Heart left ventricle (tissue), 16 donors: Measurements from ENCODE around the gene LRBA. TPM values are rescaled to one million over a fixed set of nuclear protein-coding genes. Genes with fewer than 3 reads are reported as not detected.

ENCODE experiments used
- ATAC-seq, 4 donors: fragments of 200-7000 bp; cut with Tn5 transposase; one replicate each; pipeline ENCODE4 v1.9.1; 2020 to 2022; ENCODE audit warnings: moderate library complexity in 4 of 4, mild to moderate bottlenecking in 3 of 4, moderate number of reproducible peaks in 1 of 4
- DNase-seq, 5 donors: peaks; one replicate each; pipeline ENCODE4 v3.0.0-alpha.2; 2020
- H3K27ac ChIP-seq, 12 donors: fragments of 200-600 bp; sonication (generic) in 4 of 12; one replicate each; pipeline versions ENCODE4 v1.5.0 to v1.8.0; 2016 to 2022; ENCODE audit warnings: mild to moderate bottlenecking in 2 of 12
- H3K27me3 ChIP-seq, 9 donors: fragments of 200-600 bp; sonication (generic) in 2 of 9; one replicate each; pipeline versions ENCODE4 v1.5.1 to v1.8.0; 2016 to 2022; ENCODE audit warnings: mild to moderate bottlenecking in 3 of 9
- H3K36me3 ChIP-seq, 9 donors: fragments of 200-600 bp; sonication (generic) in 2 of 9; one replicate each; pipeline versions ENCODE4 v1.5.0 to v1.8.0; 2018 to 2022; ENCODE audit warnings: mild to moderate bottlenecking in 2 of 9
- H3K4me1 ChIP-seq, 12 donors: fragments of 200-600 bp; sonication (generic) in 4 of 12; one replicate each; pipeline versions ENCODE4 v1.5.0 to v1.8.0; 2016 to 2022; ENCODE audit warnings: mild to moderate bottlenecking in 3 of 12
- H3K4me3 ChIP-seq, 12 donors: fragments of 200-600 bp; sonication (generic) in 4 of 12; one replicate each; pipeline versions ENCODE4 v1.5.0 to v1.8.0; 2017 to 2022; ENCODE audit warnings: mild to moderate bottlenecking in 9 of 12, moderate library complexity in 4 of 12
- H3K9me3 ChIP-seq, 12 donors: fragments of 200-600 bp; sonication (generic) in 4 of 12; one replicate each; pipeline versions ENCODE4 v1.5.0 to v1.8.0; 2016 to 2022; ENCODE audit warnings: mild to moderate bottlenecking in 1 of 12
- POLR2A ChIP-seq, 2 donors: fragments of 450-650 bp; IDR thresholded peaks; one replicate each; pipeline ENCODE4 v1.6.1; 2017; ENCODE audit warnings: antibody characterized with exemption in 2 of 2, mild to moderate bottlenecking in 2 of 2, moderate library complexity in 2 of 2
- WGBS, 4 donors: extraction: QIAGEN DNeasy Blood & Tissue Kit in 2 of 4; methylation state at CpG; one replicate each; pipeline versions ENCODE4 v1.1.5 to v1.1.7; 2013 to 2018; 5-methylcytosine and 5-hydroxymethylcytosine counted together
- intact Hi-C, 10 donors: fragments of 100-400 bp; cut with DNase I; formaldehyde crosslinking; loops; one replicate each; pipeline versions ENCODE4 v1.11.1 to v1.14.2; 2022
- polyA plus RNA-seq, 2 donors: library from polyadenylated mRNA; stranded (reverse); fragments of 200-250 nt; gene quantifications; one replicate each; pipeline ENCODE4 v1.2.3, GENCODE V29; 2013
- total RNA-seq, 9 donors: library from RNA; depleted of rRNA in 2 of 9; stranded (reverse); fragments of >200 nt in 2 of 9; fragmentation: NEBNext Ultra II Directional in 3 of 9; extraction: Animal tissue kit (Norgen Biotek cat#: 25700) in 3 of 9; gene quantifications; one replicate each; pipeline versions ENCODE4 v1.1.0 to v1.2.4, GENCODE V29; 2016 to 2023
- TF ChIP-seq, protein P1 (sequence below), 12 donors: fragments of 200-600 bp; sonication (generic) in 4 of 12; IDR thresholded peaks; one replicate each; pipeline versions ENCODE4 v1.5.0 to v1.8.0; 2018 to 2022; ENCODE audit warnings: antibody characterized with exemption in 12 of 12, mild to moderate bottlenecking in 5 of 12
- donor health status: ischemic (EF 13 %, LVEDD 7.1; RV severe dilation, severe dysfunction).
- donor health status: healthy with polysubstance abuse.
- donor health status: DM: no; HTN: yes; CAD: no.
- donor health status: DM: no; HTN: no; CAD: no.
- donor health status: ischemic (EF 25% LVEDD 6.9; RV normal size, moderate dysfunction).
- donor health status: ischemic (EF 25% LVEDD 5.7; RV mildly dilated, moderate dysfunction).
- donor health status: healthy.
- donor health status: DM: yes; HTN: yes; CAD: no.
- donor health status: ischemic (EF 35%, LVEDD 5.7; RV mildly dilated, moderate dysfunction).
- donor health status: nonischemic (EF 11% LVEDD 7.7; RV severe dilation, severe dysfunction).
- donor health status: DM: yes; HTN: yes; CAD: no.
- donor health status: PGD.
- donor health status: ischemic (EF 29% LVEDD 5.4; RV normal size, mild dysfunction).
- donor health status: nonischemic (EF 23%, LVEDD 6.1; RV moderate dilation, normal function).

Gene LRBA
- total and polyA plus RNA-seq, 11 donors = 6.5 to 35.1 (median 22.6) TPM

DNA sequence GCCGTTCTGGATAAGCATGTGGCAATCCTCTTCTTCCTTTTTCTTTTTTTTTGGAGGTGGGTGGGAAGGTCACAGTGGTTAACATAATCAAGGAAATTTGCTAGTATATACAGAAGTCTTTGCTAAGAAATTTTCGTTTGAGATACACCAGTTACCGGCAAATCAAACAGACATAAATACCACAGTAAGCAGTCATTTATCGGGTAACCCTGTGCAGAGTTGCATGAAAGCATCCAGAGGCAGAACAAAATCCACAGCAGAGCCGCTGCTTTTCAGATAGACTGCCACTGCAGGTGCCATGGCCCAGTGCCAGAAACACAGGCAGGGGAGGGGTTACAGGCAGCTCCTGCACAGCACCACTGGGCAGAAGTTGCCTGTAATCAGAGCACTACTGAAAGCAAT, 612.2 kb downstream of the LRBA start:
- Histone ChIP-seq H3K36me3 (no peaks in the 10 kb centered on the region), H3K27me3 (no peaks in the 10 kb centered on the region)
- 33 to 43% (median 41%) methylated on average over 5 of the region's 5 CpGs for WGBS, 4 donors

GRCh38 chr4:150401083-150401687, 613.9 kb downstream of the LRBA start:
- TF ChIP-seq, protein P1, sequence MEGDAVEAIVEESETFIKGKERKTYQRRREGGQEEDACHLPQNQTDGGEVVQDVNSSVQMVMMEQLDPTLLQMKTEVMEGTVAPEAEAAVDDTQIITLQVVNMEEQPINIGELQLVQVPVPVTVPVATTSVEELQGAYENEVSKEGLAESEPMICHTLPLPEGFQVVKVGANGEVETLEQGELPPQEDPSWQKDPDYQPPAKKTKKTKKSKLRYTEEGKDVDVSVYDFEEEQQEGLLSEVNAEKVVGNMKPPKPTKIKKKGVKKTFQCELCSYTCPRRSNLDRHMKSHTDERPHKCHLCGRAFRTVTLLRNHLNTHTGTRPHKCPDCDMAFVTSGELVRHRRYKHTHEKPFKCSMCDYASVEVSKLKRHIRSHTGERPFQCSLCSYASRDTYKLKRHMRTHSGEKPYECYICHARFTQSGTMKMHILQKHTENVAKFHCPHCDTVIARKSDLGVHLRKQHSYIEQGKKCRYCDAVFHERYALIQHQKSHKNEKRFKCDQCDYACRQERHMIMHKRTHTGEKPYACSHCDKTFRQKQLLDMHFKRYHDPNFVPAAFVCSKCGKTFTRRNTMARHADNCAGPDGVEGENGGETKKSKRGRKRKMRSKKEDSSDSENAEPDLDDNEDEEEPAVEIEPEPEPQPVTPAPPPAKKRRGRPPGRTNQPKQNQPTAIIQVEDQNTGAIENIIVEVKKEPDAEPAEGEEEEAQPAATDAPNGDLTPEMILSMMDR (IDR thresholded peaks at IDR 0.05) = no peak
- TF ChIP-seq POLR2A (IDR thresholded peaks at IDR 0.05) = no peak
- WGBS, 4 donors = 92 to 95% (median 94%) methylated on average over 7 of the region's 7 CpGs
- no peak for ATAC-seq

More for the DNA sequence above, 612.2 kb downstream of the LRBA start:
- Histone ChIP-seq H3K9me3 (no peaks in the 10 kb centered on the region), H3K4me3 (no peak overlapping the region), H3K4me1 (peaks cover 0 to 4% (median 0%) of the 10 kb centered on the region in 12 donors), H3K27ac (no peak overlapping the region)
- intact Hi-C loops = no loop called here
- no peak for TF ChIP-seq POLR2A (IDR thresholded peaks at IDR 0.05)
- TF ChIP-seq, protein P1 (IDR thresholded peaks at IDR 0.05) = no peak
- ATAC-seq (peak; percentile 63 to 75 (median 74)), DNase-seq (peak; percentile 42 to 78 (median 68))

GRCh38 chr4:150395872-150396271, 619.2 kb downstream of the LRBA start:
- no peaks in the 10 kb centered on the region for H3K27me3 ChIP-seq
- ATAC-seq (no peak), DNase-seq (no peak)
- H3K4me3 ChIP-seq = no peak overlapping the region
- H3K9me3 ChIP-seq = peaks cover 0 to 18% (median 3%) of the 10 kb centered on the region in 12 donors
- 46 to 71% (median 48%) methylated on average over 2 of the region's 2 CpGs for WGBS, 4 donors
- H3K27ac ChIP-seq = no peak overlapping the region
- TF ChIP-seq, protein P1 (IDR thresholded peaks at IDR 0.05) = no peak
- intact Hi-C loops = no loop called here
- no peaks in the 10 kb centered on the region for H3K4me1 ChIP-seq
- no peaks in the 10 kb centered on the region for H3K36me3 ChIP-seq

More at GRCh38 chr4:150401083-150401687, 613.9 kb downstream of the LRBA start:
- Histone ChIP-seq H3K27me3 (no peaks in the 10 kb centered on the region), H3K9me3 (no peaks in the 10 kb centered on the region), H3K4me1 (peaks cover 0 to 4% (median 0%) of the 10 kb centered on the region in 12 donors), H3K27ac (no peak overlapping the region), H3K4me3 (no peak overlapping the region), H3K36me3 (no peaks in the 10 kb centered on the region)
- no peak for DNase-seq
- intact Hi-C loops = no loop called here

DNA sequence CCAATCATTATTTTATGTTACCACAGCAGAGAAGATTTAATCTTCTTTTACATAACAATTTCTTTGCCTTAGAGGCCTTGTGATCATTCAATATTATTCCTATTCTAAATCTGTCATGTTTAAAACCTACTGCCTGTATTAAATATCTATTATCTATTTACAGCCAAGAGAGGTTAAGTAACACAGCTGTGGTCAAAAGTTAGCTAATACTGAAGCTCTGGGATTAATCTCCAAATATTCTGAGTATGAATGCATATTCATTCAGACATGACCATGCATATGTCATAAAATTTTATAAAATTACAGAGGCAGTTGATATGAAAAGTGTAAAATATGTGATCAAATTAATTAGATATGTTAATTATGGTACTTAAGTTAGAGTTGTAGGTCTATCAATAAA, 621.0 kb downstream of the LRBA start:
- H3K4me3 ChIP-seq = no peak overlapping the region

More for the DNA sequence above, 621.0 kb downstream of the LRBA start:
- no peaks in the 10 kb centered on the region for H3K36me3 ChIP-seq
- intact Hi-C loops = no loop called here
- TF ChIP-seq, protein P1 (IDR thresholded peaks at IDR 0.05) = no peak
- no peak for TF ChIP-seq POLR2A (IDR thresholded peaks at IDR 0.05)
- no peak overlapping the region for H3K27ac ChIP-seq
- ATAC-seq = no peak
- H3K9me3 ChIP-seq = peaks cover 0 to 18% (median 3%) of the 10 kb centered on the region in 12 donors
- no peak for DNase-seq
- no peaks in the 10 kb centered on the region for H3K27me3 ChIP-seq
- no peaks in the 10 kb centered on the region for H3K4me1 ChIP-seq
